ENCODE results near the gene PHACTR1. TPM values are rescaled to one million over a fixed set of nuclear protein-coding genes. Genes with fewer than 3 reads are reported as not detected.

PHACTR1 gene
- total RNA-seq, 4 donors from 2014 or later: 12.6 to 17.7 (median 17.1) TPM

GRCh38 chr6:13273931-13274706 lies 557.6 kb downstream of the PHACTR1 start:
- TF ChIP-seq, protein P1, sequence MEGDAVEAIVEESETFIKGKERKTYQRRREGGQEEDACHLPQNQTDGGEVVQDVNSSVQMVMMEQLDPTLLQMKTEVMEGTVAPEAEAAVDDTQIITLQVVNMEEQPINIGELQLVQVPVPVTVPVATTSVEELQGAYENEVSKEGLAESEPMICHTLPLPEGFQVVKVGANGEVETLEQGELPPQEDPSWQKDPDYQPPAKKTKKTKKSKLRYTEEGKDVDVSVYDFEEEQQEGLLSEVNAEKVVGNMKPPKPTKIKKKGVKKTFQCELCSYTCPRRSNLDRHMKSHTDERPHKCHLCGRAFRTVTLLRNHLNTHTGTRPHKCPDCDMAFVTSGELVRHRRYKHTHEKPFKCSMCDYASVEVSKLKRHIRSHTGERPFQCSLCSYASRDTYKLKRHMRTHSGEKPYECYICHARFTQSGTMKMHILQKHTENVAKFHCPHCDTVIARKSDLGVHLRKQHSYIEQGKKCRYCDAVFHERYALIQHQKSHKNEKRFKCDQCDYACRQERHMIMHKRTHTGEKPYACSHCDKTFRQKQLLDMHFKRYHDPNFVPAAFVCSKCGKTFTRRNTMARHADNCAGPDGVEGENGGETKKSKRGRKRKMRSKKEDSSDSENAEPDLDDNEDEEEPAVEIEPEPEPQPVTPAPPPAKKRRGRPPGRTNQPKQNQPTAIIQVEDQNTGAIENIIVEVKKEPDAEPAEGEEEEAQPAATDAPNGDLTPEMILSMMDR (IDR thresholded peaks at IDR 0.05): no peak
- ATAC-seq (ENCODE audit: low FRiP score): no peak
- no peak for DNase-seq (ENCODE audit: low spot score)

- TF ChIP-seq, protein P1 (IDR thresholded peaks at IDR 0.05): no peak
- ATAC-seq (ENCODE audit: low FRiP score): no peak
- DNase-seq (ENCODE audit: low spot score): no peak
Measured at GRCh38 chr6:13274707-13275434, 558.3 kb downstream of the PHACTR1 start.

DNA sequence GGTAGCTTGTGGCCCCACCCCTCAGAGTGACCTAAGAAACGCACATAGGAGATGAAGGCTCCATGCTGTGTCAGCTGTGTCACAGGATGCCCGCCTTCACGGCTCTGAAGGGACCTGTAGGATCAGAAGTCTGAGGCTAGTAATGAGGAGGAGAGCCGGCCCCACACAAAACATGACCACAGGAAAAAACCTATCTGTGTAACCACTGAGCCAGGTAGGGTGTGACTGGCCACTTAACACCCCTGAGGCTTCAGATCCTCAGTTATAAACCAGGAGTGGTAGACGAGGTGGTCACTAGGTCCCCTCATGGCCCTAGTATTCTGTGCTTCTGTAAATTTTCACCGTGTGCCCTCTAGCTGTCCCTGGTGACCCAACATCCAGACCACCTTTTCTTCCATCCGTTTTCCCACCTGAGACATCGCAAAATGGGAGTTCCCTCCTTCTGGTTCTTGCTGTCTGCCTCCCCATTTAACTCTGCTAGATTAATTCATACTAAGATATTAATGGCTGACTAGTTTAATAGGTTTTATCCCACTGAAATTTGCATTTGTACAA lies 558.9 kb downstream of the PHACTR1 start:
- TF ChIP-seq, protein P1 (IDR thresholded peaks at IDR 0.05): no peak
- DNase-seq (ENCODE audit: low spot score): no peak
- no peak for ATAC-seq (ENCODE audit: low FRiP score)

- TF ChIP-seq, protein P1 (IDR thresholded peaks at IDR 0.05): no peak
- DNase-seq (ENCODE audit: low spot score): no peak
- ATAC-seq (ENCODE audit: low FRiP score): no peak
Measured at GRCh38 chr6:13277231-13277630, 560.7 kb downstream of the PHACTR1 start.

- TF ChIP-seq, protein P1 (IDR thresholded peaks at IDR 0.05): no peak
- no peak for DNase-seq (ENCODE audit: low spot score)
- no peak for ATAC-seq (ENCODE audit: low FRiP score)
Measured at GRCh38 chr6:13278164-13278563, 561.6 kb downstream of the PHACTR1 start.

DNA sequence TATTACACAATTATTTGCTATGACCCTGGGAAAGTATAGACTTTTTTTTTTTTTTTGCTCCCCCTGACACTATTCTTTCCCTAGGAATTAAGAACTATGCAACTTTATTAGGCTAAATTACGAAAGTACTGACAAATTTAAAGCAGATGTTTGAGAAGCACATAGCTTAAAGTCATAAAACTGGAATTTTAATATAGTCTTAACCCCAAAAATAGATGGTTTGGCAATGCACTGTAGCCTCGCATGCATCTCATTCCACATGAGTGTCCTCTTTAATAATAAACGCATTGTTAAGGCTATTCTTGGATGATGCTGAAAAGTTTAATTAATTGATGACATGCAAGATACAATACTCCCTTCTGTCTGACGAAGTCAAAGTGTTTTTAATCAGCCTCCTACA lies 562.4 kb downstream of the PHACTR1 start:
- ATAC-seq (ENCODE audit: low FRiP score) (no peak), DNase-seq (ENCODE audit: low spot score) (no peak)
- TF ChIP-seq, protein P1 (IDR thresholded peaks at IDR 0.05): no peak
